Measurements from ENCODE around the gene G6PC1.
"Not testable (repeated sequence)": the region's sequence is repeated elsewhere in the genome, so short reads cannot be mapped to it uniquely, and the experiment has no call there.

Gene G6PC1

DNA sequence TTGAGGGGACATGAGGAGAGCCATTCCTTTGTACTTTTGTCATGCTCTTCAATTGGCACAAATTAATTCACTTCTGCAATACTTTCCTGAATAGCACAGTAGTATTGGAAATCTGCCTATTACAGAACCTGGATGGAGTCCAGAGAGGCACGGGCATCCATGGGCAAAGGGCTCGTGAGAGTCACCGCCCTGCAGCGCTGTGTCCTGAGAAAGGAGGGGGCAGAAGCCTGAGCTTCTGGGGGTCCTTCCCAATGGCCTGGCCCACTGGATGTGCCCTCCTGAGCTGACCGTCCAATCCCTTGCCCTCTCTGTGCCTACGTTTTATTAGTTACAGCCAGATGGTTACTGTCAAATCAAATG is 3.5 kb downstream of the G6PC1 start:
- no peak for DNase-seq

GRCh38 chr17:42906772-42907446 is 6.3 kb downstream of the G6PC1 start:
- no peak for DNase-seq

DNA sequence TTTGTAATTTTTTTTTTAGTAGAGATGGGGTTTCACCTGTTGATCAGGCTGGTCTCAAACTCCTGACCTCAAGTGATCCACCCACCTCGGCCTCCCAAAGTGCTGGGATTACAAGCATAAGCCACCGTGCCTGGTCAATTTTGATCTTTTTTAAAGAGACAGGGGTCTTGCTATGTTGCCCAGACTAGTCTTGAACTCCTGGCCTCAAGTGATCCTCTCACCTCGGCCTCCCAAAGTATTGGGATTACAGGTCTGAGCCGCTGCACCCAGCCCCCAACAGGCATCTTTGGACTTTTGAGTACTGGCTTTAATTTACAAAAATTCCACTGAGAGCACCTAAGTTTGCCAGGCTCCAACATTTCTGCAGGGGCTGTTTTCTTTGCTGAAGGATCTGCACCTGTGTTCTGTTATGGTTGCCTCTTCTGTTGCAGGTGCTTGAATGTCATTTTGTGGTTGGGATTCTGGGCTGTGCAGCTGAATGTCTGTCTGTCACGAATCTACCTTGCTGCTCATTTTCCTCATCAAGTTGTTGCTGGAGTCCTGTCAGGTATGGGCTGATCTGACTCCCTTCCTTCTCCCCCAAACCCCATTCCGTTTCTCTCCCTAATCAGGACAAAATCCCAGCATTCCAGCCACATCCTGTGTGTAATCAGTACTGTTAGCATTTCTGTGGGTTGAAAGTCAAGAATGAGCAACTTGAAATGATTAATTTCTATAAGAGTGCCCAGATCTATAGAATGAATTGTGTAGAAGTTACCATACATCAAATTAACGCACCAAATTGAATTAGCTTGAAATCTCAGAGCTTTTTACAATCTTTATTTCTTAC is 8.5 kb downstream of the G6PC1 start:
- peak; percentile 40 for DNase-seq

- no peak for DNase-seq
Observed at GRCh38 chr17:42913522-42913921, 12.9 kb downstream of the G6PC1 start.

GRCh38 chr17:42913981-42914617 is 13.5 kb downstream of the G6PC1 start:
- no peak for DNase-seq

- not testable (repeated sequence) for DNase-seq
Observed at GRCh38 chr17:42915288-42915687, 14.7 kb downstream of the G6PC1 start.

GRCh38 chr17:42916388-42917235 is 16.0 kb downstream of the G6PC1 start:
- not testable (repeated sequence) for DNase-seq

DNA sequence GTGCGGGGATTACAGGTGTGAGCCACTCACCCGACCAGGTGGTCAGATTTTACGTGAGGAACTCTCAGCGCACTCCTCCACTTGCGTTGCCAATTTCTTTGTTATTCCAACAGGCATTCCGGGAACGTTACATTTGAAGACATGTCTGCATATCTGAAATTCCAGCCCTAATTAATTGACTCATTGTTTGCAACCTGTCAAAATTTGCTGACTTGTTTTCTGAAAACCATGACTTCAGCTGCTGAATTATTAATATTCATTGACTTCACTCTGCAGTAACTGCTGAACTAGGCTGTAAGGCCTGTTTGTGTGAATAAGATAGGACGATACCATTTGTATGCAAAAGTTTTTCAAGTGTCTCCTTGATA is 16.6 kb downstream of the G6PC1 start:
- peak; percentile 10 for DNase-seq

- no peak for DNase-seq
Observed at GRCh38 chr17:42918902-42919521, 18.4 kb downstream of the G6PC1 start.

DNA sequence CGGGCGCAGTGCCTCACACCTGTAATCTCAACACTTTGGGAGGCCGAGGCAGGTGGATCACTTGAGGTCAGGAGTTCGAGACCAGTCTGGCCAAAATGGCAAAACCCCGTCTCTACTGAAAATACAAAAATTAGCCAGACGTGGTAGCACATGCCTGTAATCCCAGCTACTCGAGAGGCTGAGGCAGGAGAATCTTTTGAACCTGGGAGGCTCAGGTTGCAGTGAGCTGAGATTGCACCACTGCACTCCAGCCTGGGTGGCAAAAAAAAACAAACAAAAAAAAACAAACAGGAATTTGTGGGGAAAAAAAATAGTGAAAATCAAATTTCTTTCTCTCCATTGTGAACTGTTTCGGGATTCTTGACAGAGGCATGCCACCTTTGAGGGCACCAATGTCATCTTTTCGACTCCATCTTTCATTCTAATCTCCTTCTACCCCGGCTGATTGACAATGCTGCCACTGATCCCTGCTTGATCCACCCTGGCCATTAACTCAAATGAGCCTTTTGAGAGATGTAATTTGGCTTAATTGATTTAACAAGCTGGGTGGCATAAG is 19.0 kb downstream of the G6PC1 start:
- DNase-seq = not testable (repeated sequence)

GRCh38 chr17:42920106-42920900 is 19.7 kb downstream of the G6PC1 start:
- DNase-seq = no peak

DNA sequence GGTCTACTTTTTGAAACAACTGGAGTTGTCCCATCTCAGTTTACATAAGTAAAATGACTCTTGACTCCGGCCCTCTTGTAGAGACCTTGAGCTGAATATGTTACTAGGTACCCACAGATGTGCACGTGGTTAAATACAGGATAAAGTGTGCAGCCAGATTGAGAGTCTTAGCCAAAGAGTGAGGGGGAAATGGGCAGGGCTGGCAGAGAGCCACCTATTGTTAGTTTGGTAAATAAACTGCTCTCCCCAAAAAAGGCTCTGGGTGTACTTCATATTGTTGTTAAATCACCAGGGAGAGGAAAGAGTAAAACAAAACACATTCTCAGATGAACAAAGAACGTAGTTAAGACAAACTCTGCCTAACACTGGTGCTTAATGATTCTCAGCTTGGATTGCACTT is 20.3 kb downstream of the G6PC1 start:
- no peak for DNase-seq

DNA sequence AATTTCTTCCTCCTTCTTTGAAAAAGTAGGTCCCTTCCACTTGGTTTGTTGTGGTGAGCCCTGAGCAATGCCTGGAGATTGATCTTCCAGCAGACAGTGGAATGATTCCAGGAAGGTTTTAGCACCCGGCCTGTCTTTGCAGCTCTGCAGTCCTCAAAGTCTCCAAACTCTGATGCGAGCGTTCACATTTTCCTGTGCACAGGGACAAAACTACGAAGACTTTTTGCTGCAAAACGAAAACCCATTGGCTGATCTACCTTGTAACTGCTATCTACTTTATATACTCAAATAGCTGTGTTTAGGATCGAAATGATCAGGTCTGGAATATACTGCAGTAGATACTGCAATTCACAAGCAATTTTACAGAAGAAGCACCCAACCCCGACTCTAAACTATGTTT is 21.7 kb downstream of the G6PC1 start:
- DNase-seq = no peak

DNA sequence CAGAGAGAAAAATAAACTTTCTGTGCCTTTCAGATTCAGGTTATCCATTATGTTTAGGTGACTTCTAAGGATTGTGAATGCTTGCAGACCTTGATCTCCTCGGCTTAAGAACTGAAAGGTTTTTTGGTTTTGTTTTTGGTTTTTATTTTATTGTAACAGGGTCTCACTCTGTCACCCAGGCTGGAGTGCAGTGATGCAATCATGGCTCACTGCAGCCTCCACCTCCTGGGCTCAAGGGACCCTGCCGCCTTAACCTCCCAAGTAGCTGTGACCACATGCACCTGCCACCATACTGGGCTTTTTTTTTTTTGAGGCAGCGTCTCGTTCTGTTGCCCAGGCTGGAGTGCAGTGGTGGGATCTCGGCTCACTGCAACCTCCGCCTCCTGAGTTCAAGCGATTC is 22.9 kb downstream of the G6PC1 start:
- DNase-seq = not testable (repeated sequence)

- DNase-seq = no peak
Observed at GRCh38 chr17:42924891-42925290, 24.3 kb downstream of the G6PC1 start.

DNA sequence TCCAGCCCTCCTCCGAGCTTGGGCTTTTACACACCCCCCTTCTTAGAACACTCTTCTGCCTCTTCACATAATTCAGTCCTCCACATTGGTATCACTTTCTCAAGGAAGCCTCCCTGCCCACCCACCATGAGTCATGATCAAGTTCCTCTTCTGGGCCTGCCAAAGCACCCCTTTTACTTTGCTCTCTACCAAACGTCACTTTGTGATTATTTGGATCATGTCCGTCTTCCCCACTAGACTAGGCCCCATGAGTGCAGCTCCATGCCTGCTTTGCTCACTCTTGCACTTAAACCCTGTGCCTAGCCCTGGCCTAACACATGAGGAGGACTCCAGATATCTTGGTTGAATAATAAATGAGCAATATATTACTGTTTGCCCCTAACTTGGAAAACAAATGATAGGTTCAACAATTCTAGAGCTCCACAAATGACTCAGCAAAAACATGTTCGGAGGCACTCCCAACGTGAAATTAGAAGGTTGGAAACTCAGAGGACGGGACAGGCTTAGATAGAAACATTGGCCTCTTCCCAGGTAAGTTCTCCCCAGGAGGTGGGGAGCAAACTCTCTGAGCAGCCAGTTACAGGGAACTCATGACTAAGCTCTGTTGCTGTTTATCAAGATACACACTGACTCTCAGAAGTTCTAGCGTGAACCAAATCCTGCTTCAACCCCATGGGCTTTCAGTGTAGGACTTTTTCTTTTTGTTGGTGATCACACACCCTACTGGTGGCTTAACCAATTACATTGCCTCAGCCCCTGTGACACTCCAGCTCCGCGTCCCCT is 28.3 kb downstream of the G6PC1 start:
- peak; percentile 56 for DNase-seq

DNA sequence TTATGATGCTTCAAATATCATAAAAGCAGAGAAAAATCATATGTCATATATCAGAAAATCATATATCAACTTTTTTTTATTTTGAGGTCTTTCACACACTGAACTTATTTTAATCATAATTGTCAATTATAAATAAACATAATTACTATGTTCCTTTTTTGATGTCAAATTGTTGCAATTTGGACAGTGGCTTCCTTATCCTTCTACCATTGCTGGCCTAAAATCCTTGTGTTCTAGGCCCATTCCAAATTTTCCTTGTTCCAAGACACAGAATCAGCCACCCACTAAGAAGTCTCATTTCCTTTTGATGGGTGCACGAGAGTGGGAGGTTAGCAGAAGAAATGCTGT is 28.9 kb downstream of the G6PC1 start:
- DNase-seq = no peak

DNA sequence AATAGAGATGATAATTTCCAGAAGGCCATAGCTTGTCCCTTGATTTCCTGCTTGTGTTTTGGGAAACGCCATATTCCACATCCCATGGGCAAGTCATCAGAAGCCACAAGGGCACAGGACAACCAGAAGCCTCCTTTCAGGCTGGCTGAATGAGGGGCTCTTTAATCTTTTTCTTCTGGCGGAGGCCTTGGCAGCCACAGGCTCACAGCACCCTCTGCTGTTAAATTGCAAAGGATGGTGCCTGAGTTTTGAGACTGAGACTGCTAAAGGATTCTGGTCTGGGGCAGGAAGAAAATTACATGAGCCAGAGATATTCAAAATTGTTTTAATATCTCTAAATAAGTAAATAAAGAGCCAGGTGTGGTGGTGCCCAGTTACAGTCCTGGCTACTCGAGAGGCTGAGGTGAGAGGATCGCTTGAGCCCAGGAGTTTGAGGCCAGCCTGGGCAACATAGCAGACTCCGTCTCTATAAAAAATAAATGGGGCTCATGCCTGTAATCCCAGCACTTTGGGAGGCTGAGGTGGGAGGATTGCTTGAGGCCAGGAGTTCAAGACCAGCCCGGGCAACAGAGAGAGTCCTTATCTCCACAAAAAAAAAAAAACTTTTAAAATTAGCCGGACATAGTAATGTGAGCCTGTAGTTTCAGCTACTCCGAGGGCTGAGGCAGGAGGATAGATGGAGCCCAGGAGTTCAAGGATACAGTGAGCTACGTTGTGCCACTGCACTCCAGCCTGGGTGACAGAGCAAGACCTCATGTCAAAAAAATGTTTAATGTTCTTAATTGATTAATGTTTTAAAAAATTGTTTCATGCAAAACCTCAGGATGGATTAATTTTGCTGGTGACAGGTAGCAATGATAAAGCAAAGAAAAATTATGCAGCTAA is 37.4 kb downstream of the G6PC1 start:
- DNase-seq = peak; percentile 55

GRCh38 chr17:42944211-42944610 is 43.6 kb downstream of the G6PC1 start:
- DNase-seq = no peak

All from fibroblast of skin of abdomen (primary cell).